NT2/D1 (cell line): ENCODE measurements around the gene ARID1B.

Source experiments
- DNase-seq: peaks from one replicate; pipeline ENCODE4 v3.0.0-alpha.2; 2011; ENCODE audit warnings: low read depth, low spot score
- H3K27me3 ChIP-seq: 2 replicates; pipeline ENCODE4 v1.6.0; 2011; ENCODE audit warnings: mild to moderate bottlenecking; ENCODE audit not compliant: insufficient read length, insufficient read depth
- H3K36me3 ChIP-seq: 2 replicates; pipeline ENCODE4 v1.6.1; 2011; ENCODE audit warnings: mild to moderate bottlenecking, low read length, mixed read lengths; ENCODE audit not compliant: insufficient read depth, insufficient read length
- H3K4me1 ChIP-seq: 2 replicates; pipeline ENCODE4 v1.5.1; 2011; ENCODE audit not compliant: insufficient read depth, insufficient read length
- H3K4me3 ChIP-seq: 2 replicates; pipeline ENCODE4 v1.5.1; 2011; ENCODE audit warnings: low read depth; ENCODE audit not compliant: insufficient read length
- H3K9ac ChIP-seq: 2 replicates; pipeline ENCODE4 v1.6.0; 2011; ENCODE audit warnings: low read depth; ENCODE audit not compliant: insufficient read length
- H3K9me3 ChIP-seq: 2 replicates; pipeline ENCODE4 v1.5.1; 2011; ENCODE audit warnings: mild to moderate bottlenecking, low read length; ENCODE audit not compliant: insufficient read depth
- SUZ12 ChIP-seq: IDR thresholded peaks from 2 replicates; pipeline ENCODE4 v1.6.1; 2011; ENCODE audit not compliant: insufficient read length, insufficient read depth; ENCODE audit errors: extremely low read depth
- YY1 ChIP-seq: IDR thresholded peaks from 2 replicates; pipeline ENCODE4 v1.6.1; 2011; ENCODE audit not compliant: insufficient read length, insufficient read depth
- ZNF274 ChIP-seq: IDR thresholded peaks from 2 replicates; pipeline ENCODE4 v1.6.1; 2011; ENCODE audit warnings: mild to moderate bottlenecking, low read depth, low read length

ARID1B gene

DNA sequence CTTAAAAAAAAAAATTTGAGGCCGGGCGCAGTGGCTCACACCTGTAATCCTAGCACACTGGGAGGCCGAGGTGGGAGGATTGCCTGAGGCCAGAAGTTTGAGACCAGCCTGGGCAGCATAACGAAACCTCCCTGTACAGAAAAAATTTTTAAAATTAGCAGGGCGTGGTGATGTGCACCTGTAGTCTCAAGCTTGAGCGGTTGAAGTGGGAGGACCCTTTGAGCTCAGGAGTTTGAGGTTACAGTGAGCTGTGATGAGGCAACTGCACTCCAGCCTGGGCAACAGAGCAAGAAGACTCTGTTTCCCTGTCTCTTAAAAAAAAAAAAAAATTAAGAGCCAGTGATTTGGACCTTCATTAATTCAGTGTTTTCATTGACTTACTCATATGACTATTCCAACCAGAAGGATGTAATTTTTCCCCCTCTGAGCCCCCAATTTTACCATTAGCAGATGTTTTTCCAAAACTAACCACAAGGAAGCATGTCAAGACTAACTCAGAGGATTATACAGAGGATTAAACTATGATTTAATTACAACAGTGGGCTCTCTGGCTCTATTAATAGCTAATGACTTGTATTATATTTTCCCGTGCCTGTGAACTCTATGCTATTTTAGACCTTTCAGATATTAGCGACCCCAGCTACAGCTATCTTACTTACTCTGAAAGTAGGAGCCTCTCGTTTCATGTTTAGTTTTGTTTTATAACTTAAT, 75.1 kb downstream of the ARID1B start:
- Histone ChIP-seq H3K27me3 (no peaks in the 10 kb centered on the region), H3K9ac (no peak overlapping the region), H3K4me1 (peaks cover 4% of the 10 kb centered on the region), H3K4me3 (no peak overlapping the region), H3K9me3 (no peaks in the 10 kb centered on the region), H3K36me3 (no peaks in the 10 kb centered on the region)
- DNase-seq: no peak
- TF ChIP-seq SUZ12: no peak
- no peak for TF ChIP-seq ZNF274
- no peak for TF ChIP-seq YY1

DNA sequence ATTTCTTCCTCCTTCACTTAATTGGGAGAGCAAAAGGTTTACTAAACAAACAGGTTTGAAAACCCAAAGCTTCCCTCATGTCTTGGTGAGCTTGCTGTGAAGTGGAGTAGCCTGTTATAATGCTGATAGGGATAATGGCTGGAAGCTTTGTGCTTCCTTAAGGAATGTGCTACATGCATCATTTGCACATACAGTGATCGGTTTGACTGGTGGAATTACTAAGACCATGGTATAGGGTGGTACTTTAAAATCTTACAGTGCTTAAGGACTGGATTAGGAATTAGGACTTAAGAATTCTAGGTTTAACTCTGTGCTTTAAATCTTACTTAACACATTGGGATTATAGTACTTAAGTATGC, 75.7 kb downstream of the ARID1B start:
- Histone ChIP-seq H3K4me3 (no peak overlapping the region), H3K27me3 (no peaks in the 10 kb centered on the region), H3K36me3 (no peaks in the 10 kb centered on the region), H3K4me1 (peaks cover 4% of the 10 kb centered on the region), H3K9ac (no peak overlapping the region), H3K9me3 (no peaks in the 10 kb centered on the region)
- TF ChIP-seq ZNF274: no peak
- no peak for TF ChIP-seq SUZ12
- TF ChIP-seq YY1: no peak
- peak; percentile 72 for DNase-seq

- no peak overlapping the region for H3K9ac ChIP-seq
- no peaks in the 10 kb centered on the region for H3K27me3 ChIP-seq
- H3K4me1 ChIP-seq: peaks cover 4% of the 10 kb centered on the region
- TF ChIP-seq SUZ12 (no peak), YY1 (no peak), ZNF274 (no peak)
- H3K9me3 ChIP-seq: no peaks in the 10 kb centered on the region
- DNase-seq: no peak
- H3K36me3 ChIP-seq: no peaks in the 10 kb centered on the region
- H3K4me3 ChIP-seq: no peak overlapping the region
Observed at GRCh38 chr6:156853733-156854132, 76.6 kb downstream of the ARID1B start.

GRCh38 chr6:156854466-156855161, 77.4 kb downstream of the ARID1B start:
- no peaks in the 10 kb centered on the region for H3K27me3 ChIP-seq
- no peak overlapping the region for H3K4me3 ChIP-seq
- no peaks in the 10 kb centered on the region for H3K9me3 ChIP-seq
- H3K9ac ChIP-seq: no peak overlapping the region
- H3K36me3 ChIP-seq: no peaks in the 10 kb centered on the region
- no peak for DNase-seq
- peaks cover 4% of the 10 kb centered on the region for H3K4me1 ChIP-seq
- TF ChIP-seq SUZ12: no peak
- TF ChIP-seq YY1: no peak
- no peak for TF ChIP-seq ZNF274

- no peak overlapping the region for H3K9ac ChIP-seq
- peaks cover 4% of the 10 kb centered on the region for H3K4me1 ChIP-seq
- no peaks in the 10 kb centered on the region for H3K36me3 ChIP-seq
- H3K4me3 ChIP-seq: no peak overlapping the region
- no peaks in the 10 kb centered on the region for H3K9me3 ChIP-seq
- TF ChIP-seq SUZ12 (no peak), YY1 (no peak), ZNF274 (no peak)
- no peaks in the 10 kb centered on the region for H3K27me3 ChIP-seq
- no peak for DNase-seq
Observed at GRCh38 chr6:156857573-156857972, 80.4 kb downstream of the ARID1B start.

GRCh38 chr6:156859686-156860085, 82.5 kb downstream of the ARID1B start:
- Histone ChIP-seq H3K4me3 (no peak overlapping the region), H3K27me3 (no peaks in the 10 kb centered on the region), H3K36me3 (no peaks in the 10 kb centered on the region), H3K4me1 (no peaks in the 10 kb centered on the region), H3K9me3 (no peaks in the 10 kb centered on the region), H3K9ac (no peak overlapping the region)
- no peak for TF ChIP-seq YY1
- TF ChIP-seq ZNF274: no peak
- TF ChIP-seq SUZ12: no peak
- no peak for DNase-seq

DNA sequence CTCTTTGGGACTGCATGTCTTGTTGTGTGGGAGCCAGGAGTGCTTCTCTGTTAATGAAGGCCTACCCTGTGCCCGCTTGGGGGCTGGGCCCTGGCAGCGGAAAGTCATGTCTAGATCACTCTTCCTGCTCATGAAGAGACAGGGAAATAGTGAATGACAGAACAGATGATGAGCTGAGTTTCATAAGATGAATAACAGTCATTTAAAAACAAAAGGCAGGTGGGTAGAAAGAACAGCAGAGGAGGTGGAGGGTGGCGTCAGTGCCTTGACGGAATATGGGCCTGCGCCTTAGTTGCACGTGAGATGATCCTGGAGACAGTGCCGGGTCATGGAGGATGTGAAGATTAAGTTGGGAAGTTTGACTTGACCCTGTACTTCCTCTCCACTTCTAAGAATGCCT, 85.5 kb downstream of the ARID1B start:
- DNase-seq: no peak
- no peak overlapping the region for H3K9ac ChIP-seq
- no peaks in the 10 kb centered on the region for H3K9me3 ChIP-seq
- TF ChIP-seq SUZ12 (no peak), ZNF274 (no peak), YY1 (no peak)
- H3K4me3 ChIP-seq: no peak overlapping the region
- H3K36me3 ChIP-seq: no peaks in the 10 kb centered on the region
- no peaks in the 10 kb centered on the region for H3K4me1 ChIP-seq
- H3K27me3 ChIP-seq: no peaks in the 10 kb centered on the region
